Colonic mucosa (tissue), 4 donors: ENCODE measurements around the gene ARHGAP10. TPM values are rescaled to one million over a fixed set of nuclear protein-coding genes. Genes with fewer than 3 reads are reported as not detected.

Source experiments
- DNase-seq: peaks from one replicate; pipeline ENCODE4 v3.0.0-alpha.2; 2020
- H3K27ac ChIP-seq: fragments of 200-600 bp; one replicate; pipeline ENCODE4 v1.8.0; 2021
- H3K27me3 ChIP-seq: fragments of 200-600 bp; one replicate; pipeline ENCODE4 v1.8.0; 2021
- H3K36me3 ChIP-seq: fragments of 200-600 bp; one replicate; pipeline ENCODE4 v1.8.0; 2021
- H3K4me1 ChIP-seq: fragments of 200-600 bp; one replicate; pipeline ENCODE4 v1.8.0; 2021; ENCODE audit warnings: mild to moderate bottlenecking
- H3K4me3 ChIP-seq: fragments of 200-600 bp; one replicate; pipeline ENCODE4 v1.8.0; 2021
- H3K9ac ChIP-seq, 2 donors: one replicate each; pipeline ENCODE4 v1.7.0; 2013; ENCODE audit warnings: control low read depth in 2 of 2, low read depth in 2 of 2, low read length in 2 of 2
- H3K9me3 ChIP-seq: fragments of 200-600 bp; one replicate; pipeline ENCODE4 v1.8.0; 2021
- CTCF ChIP-seq: fragments of 200-600 bp; IDR thresholded peaks from one replicate; pipeline ENCODE4 v1.8.0; 2022; ENCODE audit warnings: antibody characterized with exemption, mild to moderate bottlenecking
- intact Hi-C: fragments of 100-400 bp; cut with DNase I; formaldehyde crosslinking; loops from one replicate; pipeline ENCODE4 v1.14.1; 2022
- total RNA-seq, 2 donors: library from RNA; stranded (reverse); fragmentation: NEBNext Ultra II Directional in 1 of 2; extraction: Animal tissue kit (Norgen Biotek cat#: 25700) in 1 of 2; gene quantifications; one replicate each; pipeline ENCODE4 v1.2.1, GENCODE V29; 2021
- donor health status: healthy.
- donor health status: DM: no; HTN: no; CAD: no.
- donor health status: DM: no; HTN: no; CAD: no.

ARHGAP10 gene
- total RNA-seq, 2 donors from 2014 or later: 4.4 to 7.1 TPM

- Histone ChIP-seq H3K9ac (no peak overlapping the region), H3K36me3 (no peaks in the 10 kb centered on the region), H3K4me1 (no peaks in the 10 kb centered on the region), H3K9me3 (no peaks in the 10 kb centered on the region), H3K27ac (no peak overlapping the region), H3K27me3 (no peaks in the 10 kb centered on the region), H3K4me3 (no peak overlapping the region)
- intact Hi-C loops: no loop called here
- no peak for DNase-seq
- no peak for TF ChIP-seq CTCF
Observed at GRCh38 chr4:147848634-147849033, 116.7 kb downstream of the ARHGAP10 start.

- H3K9me3 ChIP-seq: no peaks in the 10 kb centered on the region
- TF ChIP-seq CTCF: no peak
- intact Hi-C loops: no loop called here
- no peak for DNase-seq
- H3K27ac ChIP-seq: no peak overlapping the region
- H3K9ac ChIP-seq: no peak overlapping the region
- no peak overlapping the region for H3K4me3 ChIP-seq
- H3K27me3 ChIP-seq: no peaks in the 10 kb centered on the region
- no peaks in the 10 kb centered on the region for H3K4me1 ChIP-seq
- H3K36me3 ChIP-seq: no peaks in the 10 kb centered on the region
Observed at GRCh38 chr4:147851135-147851534, 119.2 kb downstream of the ARHGAP10 start.

- H3K4me3 ChIP-seq: no peak overlapping the region
- no peaks in the 10 kb centered on the region for H3K27me3 ChIP-seq
- no peak for TF ChIP-seq CTCF
- no peak for DNase-seq
- H3K27ac ChIP-seq: no peak overlapping the region
- H3K4me1 ChIP-seq: no peaks in the 10 kb centered on the region
- intact Hi-C loops: no loop called here
- H3K36me3 ChIP-seq: no peaks in the 10 kb centered on the region
- H3K9ac ChIP-seq: no peak overlapping the region
- H3K9me3 ChIP-seq: no peaks in the 10 kb centered on the region
Observed at GRCh38 chr4:147853706-147854105, 121.8 kb downstream of the ARHGAP10 start.

- no peak for TF ChIP-seq CTCF
- Histone ChIP-seq H3K27me3 (no peaks in the 10 kb centered on the region), H3K4me3 (no peak overlapping the region), H3K36me3 (no peaks in the 10 kb centered on the region), H3K4me1 (no peaks in the 10 kb centered on the region), H3K9ac (no peak overlapping the region), H3K27ac (no peak overlapping the region), H3K9me3 (no peaks in the 10 kb centered on the region)
- no peak for DNase-seq
- intact Hi-C loops: no loop called here
Observed at GRCh38 chr4:147854154-147854553, 122.3 kb downstream of the ARHGAP10 start.

- Histone ChIP-seq H3K9ac (no peak overlapping the region), H3K27ac (no peak overlapping the region), H3K4me1 (no peaks in the 10 kb centered on the region), H3K9me3 (no peaks in the 10 kb centered on the region), H3K4me3 (no peak overlapping the region), H3K27me3 (no peaks in the 10 kb centered on the region), H3K36me3 (no peaks in the 10 kb centered on the region)
- TF ChIP-seq CTCF: no peak
- no peak for DNase-seq
- intact Hi-C loops: no loop called here
Observed at GRCh38 chr4:147855571-147856009, 123.7 kb downstream of the ARHGAP10 start.
